BLaER1 treated with 17β-estradiol and CSF1 and Interleukin-3, amounts not matched to agents 10 nM and 100 nM (cell line): ENCODE results near the gene C5.
"Not testable (repeated sequence)": the region's sequence is repeated elsewhere in the genome, so short reads cannot be mapped to it uniquely, and the experiment has no call there.

Experiments
- H3K27ac ChIP-seq, 11 experiments: shearing (Covaris generic); formaldehyde crosslinking; 2 replicates each; pipeline ENCODE4 v1.8.1; 2022
- H3K27me3 ChIP-seq, 11 experiments: shearing (Covaris generic); formaldehyde crosslinking; 2 replicates each; pipeline ENCODE4 v1.8.1; 2022
- H3K36me3 ChIP-seq, 11 experiments: shearing (Covaris generic); formaldehyde crosslinking; 2 replicates each; pipeline ENCODE4 v1.8.1; 2022
- H3K4me1 ChIP-seq, 10 experiments: shearing (Covaris generic); formaldehyde crosslinking; 2 replicates each; pipeline ENCODE4 v1.8.1; 2022
- H3K4me2 ChIP-seq, 11 experiments: shearing (Covaris generic); formaldehyde crosslinking; 2 replicates each; pipeline ENCODE4 v1.8.1; 2022
- H3K4me3 ChIP-seq, 10 experiments: shearing (Covaris generic); formaldehyde crosslinking; 2 replicates each; pipeline ENCODE4 v1.8.1; 2022
- H3K9ac ChIP-seq, 11 experiments: shearing (Covaris generic); formaldehyde crosslinking; 2 replicates each; pipeline ENCODE4 v1.8.1; 2022
- H3K9me3 ChIP-seq, 11 experiments: shearing (Covaris generic); formaldehyde crosslinking; replicated peaks in 1 of 11; 2 replicates each; pipeline ENCODE4 v1.8.1; 2022
- H4K20me1 ChIP-seq, 11 experiments: shearing (Covaris generic); formaldehyde crosslinking; 2 replicates each; pipeline ENCODE4 v1.8.1; 2022
- Cebpa-rat ChIP-seq, 11 experiments: shearing (Covaris generic); IDR thresholded peaks; 2 replicates each; pipeline ENCODE4 v1.8.1; 2022

The C5 gene

GRCh38 chr9:121059513-121059912, 9.4 kb upstream of the C5 start:
- no peak overlapping the region for H3K4me3 ChIP-seq
- peaks cover 7 to 20% (median 17%) of the 10 kb centered on the region in 11 experiments; a peak in 18 of 22 replicates for H3K9me3 ChIP-seq
- no peaks in the 10 kb centered on the region for H4K20me1 ChIP-seq
- no peaks in the 10 kb centered on the region for H3K27me3 ChIP-seq
- no peak overlapping the region for H3K4me2 ChIP-seq
- no peak overlapping the region for H3K27ac ChIP-seq
- H3K4me1 ChIP-seq: no peaks in the 10 kb centered on the region; a peak in 1 of 20 replicates
- TF ChIP-seq Cebpa-rat (IDR thresholded peaks at IDR 0.05): no peak
- peaks cover 0 to 11% (median 7%) of the 10 kb centered on the region in 11 experiments; a peak in 9 of 22 replicates for H3K36me3 ChIP-seq
- H3K9ac ChIP-seq: no peak overlapping the region

DNA sequence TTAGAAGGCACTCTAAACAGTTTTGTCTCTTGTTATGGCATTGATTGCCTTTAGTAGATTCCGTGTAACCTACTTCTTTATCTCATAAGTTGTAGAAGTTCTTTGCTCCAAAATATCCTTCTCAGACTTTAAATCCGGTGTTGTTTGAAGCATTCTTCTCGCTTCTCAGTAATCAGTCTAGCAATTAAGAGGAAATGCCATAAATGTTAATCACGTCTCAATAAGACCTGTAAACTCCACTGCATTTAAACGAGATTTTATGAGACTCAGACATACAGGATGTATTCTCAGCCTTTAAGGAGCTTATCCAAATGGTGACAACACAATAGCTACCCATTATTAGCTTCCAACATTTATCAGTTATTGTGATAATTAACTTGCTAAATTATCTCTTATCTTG, 7.7 kb upstream of the C5 start:
- no peak overlapping the region for H3K27ac ChIP-seq
- H3K9me3 ChIP-seq: peaks cover 7 to 20% (median 17%) of the 10 kb centered on the region in 11 experiments; a peak in 18 of 22 replicates
- no peak overlapping the region for H3K4me3 ChIP-seq
- H3K4me1 ChIP-seq: no peaks in the 10 kb centered on the region; a peak in 1 of 20 replicates
- H3K27me3 ChIP-seq: no peaks in the 10 kb centered on the region
- no peaks in the 10 kb centered on the region for H4K20me1 ChIP-seq
- H3K36me3 ChIP-seq: peaks cover 0 to 11% (median 7%) of the 10 kb centered on the region in 11 experiments; a peak in 9 of 22 replicates
- H3K4me2 ChIP-seq: no peak overlapping the region
- H3K9ac ChIP-seq: no peak overlapping the region
- no peak for TF ChIP-seq Cebpa-rat (IDR thresholded peaks at IDR 0.05)

DNA sequence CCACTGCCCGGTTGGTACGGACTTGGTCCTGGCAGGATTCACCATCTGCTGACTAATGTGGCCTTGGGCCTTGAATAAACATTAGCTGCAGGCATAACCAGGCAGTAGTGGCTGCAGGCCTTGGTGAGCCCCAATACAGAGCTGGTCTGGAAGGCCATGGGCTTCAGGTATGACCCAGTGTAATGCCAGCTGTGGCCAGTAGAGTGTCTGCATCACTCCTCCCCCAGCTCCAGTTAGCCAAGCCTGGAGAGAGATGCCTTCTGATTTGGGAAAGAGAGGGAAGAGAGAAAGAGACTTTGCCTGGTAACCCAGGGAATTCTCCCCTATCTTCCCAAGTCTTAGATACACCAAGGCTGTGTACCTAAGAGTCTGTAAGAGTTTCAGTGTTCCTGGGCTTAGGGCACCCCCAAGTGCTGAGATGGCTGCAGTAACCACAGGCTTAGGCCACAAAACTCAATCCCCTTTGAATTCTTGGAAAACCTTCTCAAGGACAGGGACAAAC, 5.6 kb upstream of the C5 start:
- no peak overlapping the region for H3K4me3 ChIP-seq
- H3K36me3 ChIP-seq: peaks cover 0 to 11% (median 7%) of the 10 kb centered on the region in 11 experiments; a peak in 9 of 22 replicates
- H3K9ac ChIP-seq: no peak overlapping the region
- no peaks in the 10 kb centered on the region; a peak in 1 of 20 replicates for H3K4me1 ChIP-seq
- H3K9me3 ChIP-seq: peaks cover 7 to 20% (median 17%) of the 10 kb centered on the region in 11 experiments; a peak in 18 of 22 replicates
- no peak overlapping the region for H3K4me2 ChIP-seq
- no peak for TF ChIP-seq Cebpa-rat (IDR thresholded peaks at IDR 0.05)
- no peaks in the 10 kb centered on the region for H4K20me1 ChIP-seq
- H3K27ac ChIP-seq: no peak overlapping the region
- H3K27me3 ChIP-seq: no peaks in the 10 kb centered on the region

GRCh38 chr9:121053544-121053943, 3.5 kb upstream of the C5 start:
- no peak overlapping the region for H3K4me2 ChIP-seq
- no peak for TF ChIP-seq Cebpa-rat (IDR thresholded peaks at IDR 0.05)
- H3K27ac ChIP-seq: no peak overlapping the region
- H3K27me3 ChIP-seq: no peaks in the 10 kb centered on the region
- peaks cover 7 to 20% (median 17%) of the 10 kb centered on the region in 11 experiments; a peak in 18 of 22 replicates for H3K9me3 ChIP-seq
- no peak overlapping the region for H3K9ac ChIP-seq
- H3K36me3 ChIP-seq: peaks cover 0 to 11% (median 7%) of the 10 kb centered on the region in 11 experiments; a peak in 9 of 22 replicates
- no peaks in the 10 kb centered on the region for H4K20me1 ChIP-seq
- H3K4me1 ChIP-seq: peaks cover 0 to 7% (median 0%) of the 10 kb centered on the region in 10 experiments; a peak in 1 of 20 replicates
- H3K4me3 ChIP-seq: no peak overlapping the region

DNA sequence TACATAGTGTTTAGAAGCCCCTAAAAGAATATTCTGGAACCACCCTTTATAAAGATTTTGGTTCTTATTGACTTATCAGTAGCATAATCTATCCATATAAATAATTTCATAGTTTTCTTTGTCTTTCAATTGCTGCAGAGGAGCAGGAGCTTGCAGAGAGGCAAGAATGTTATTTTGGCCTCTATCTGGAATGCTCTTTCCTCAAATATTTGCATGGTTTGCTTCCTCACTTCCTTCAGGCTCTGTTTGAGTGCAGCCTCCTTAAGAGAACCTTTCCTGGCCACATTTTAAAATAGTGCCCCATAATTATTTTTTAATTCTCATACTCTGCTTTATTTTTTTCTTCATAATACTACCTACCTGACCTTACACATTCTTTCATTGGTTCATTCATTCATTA, 1.5 kb downstream of the C5 start:
- TF ChIP-seq Cebpa-rat (IDR thresholded peaks at IDR 0.05): no peak
- Histone ChIP-seq H3K4me1 (peaks cover 0 to 7% (median 0%) of the 10 kb centered on the region in 10 experiments; a peak in 1 of 20 replicates), H3K9me3 (no peaks in the 10 kb centered on the region), H3K27me3 (no peaks in the 10 kb centered on the region), H3K4me2 (no peak overlapping the region), H3K27ac (no peak overlapping the region), H3K4me3 (no peak overlapping the region), H4K20me1 (no peaks in the 10 kb centered on the region), H3K36me3 (no peaks in the 10 kb centered on the region), H3K9ac (no peak overlapping the region)

GRCh38 chr9:121048175-121048574, 1.9 kb downstream of the C5 start:
- peaks cover 0 to 7% (median 0%) of the 10 kb centered on the region in 10 experiments; a peak in 1 of 20 replicates for H3K4me1 ChIP-seq
- no peak overlapping the region for H3K4me2 ChIP-seq
- H4K20me1 ChIP-seq: no peaks in the 10 kb centered on the region
- no peak for TF ChIP-seq Cebpa-rat (IDR thresholded peaks at IDR 0.05)
- H3K36me3 ChIP-seq: no peaks in the 10 kb centered on the region
- no peaks in the 10 kb centered on the region for H3K27me3 ChIP-seq
- no peaks in the 10 kb centered on the region for H3K9me3 ChIP-seq
- no peak overlapping the region for H3K27ac ChIP-seq
- no peak overlapping the region for H3K9ac ChIP-seq
- no peak overlapping the region for H3K4me3 ChIP-seq

DNA sequence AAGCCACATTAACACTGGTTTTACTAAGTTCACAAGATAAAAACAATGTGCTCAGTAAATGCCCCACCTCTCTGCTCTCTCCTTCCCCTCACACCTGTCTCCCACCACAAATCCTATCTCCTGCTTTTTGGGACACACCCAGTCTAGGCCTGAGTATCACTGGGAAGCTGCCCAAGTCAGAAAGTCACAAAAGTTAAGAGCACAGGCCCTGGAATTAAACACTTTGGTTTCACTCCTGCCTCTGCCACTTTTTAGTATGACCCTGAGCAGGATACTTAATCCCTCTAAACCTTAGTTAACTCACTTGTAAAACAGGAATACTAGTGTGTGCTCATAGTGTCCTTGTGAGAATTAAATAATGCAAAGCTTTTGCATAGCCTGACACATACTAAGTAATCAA, 11.3 kb downstream of the C5 start:
- Histone ChIP-seq H4K20me1 (no peaks in the 10 kb centered on the region), H3K27ac (no peak overlapping the region), H3K4me3 (no peak overlapping the region), H3K9ac (no peak overlapping the region), H3K9me3 (0 out of 22 replicates have a peak, but pooled peaks cover 0 to 3% (median 0%) of the 10 kb centered on the region in 11 experiments), H3K4me2 (no peak overlapping the region), H3K36me3 (no peaks in the 10 kb centered on the region), H3K27me3 (no peaks in the 10 kb centered on the region), H3K4me1 (no peaks in the 10 kb centered on the region)
- TF ChIP-seq Cebpa-rat (IDR thresholded peaks at IDR 0.05): no peak

GRCh38 chr9:121038362-121038761, 11.7 kb downstream of the C5 start:
- no peak for TF ChIP-seq Cebpa-rat (IDR thresholded peaks at IDR 0.05)
- H3K4me2 ChIP-seq: no peak overlapping the region
- H3K4me1 ChIP-seq: no peaks in the 10 kb centered on the region
- H4K20me1 ChIP-seq: no peaks in the 10 kb centered on the region
- no peak overlapping the region for H3K4me3 ChIP-seq
- no peaks in the 10 kb centered on the region for H3K27me3 ChIP-seq
- no peak overlapping the region for H3K27ac ChIP-seq
- 0 out of 22 replicates have a peak, but pooled peaks cover 0 to 3% (median 0%) of the 10 kb centered on the region in 11 experiments for H3K9me3 ChIP-seq
- H3K36me3 ChIP-seq: no peaks in the 10 kb centered on the region
- H3K9ac ChIP-seq: no peak overlapping the region

GRCh38 chr9:121035717-121036116, 14.4 kb downstream of the C5 start:
- not testable (repeated sequence) for H4K20me1 ChIP-seq, H3K4me2 ChIP-seq, H3K4me3 ChIP-seq, H3K9me3 ChIP-seq, H3K27ac ChIP-seq, H3K4me1 ChIP-seq, H3K27me3 ChIP-seq, H3K36me3 ChIP-seq, H3K9ac ChIP-seq

GRCh38 chr9:121034529-121034928, 15.5 kb downstream of the C5 start:
- no peak overlapping the region for H3K27ac ChIP-seq
- H3K27me3 ChIP-seq: no peaks in the 10 kb centered on the region
- H3K4me1 ChIP-seq: no peaks in the 10 kb centered on the region
- H3K9ac ChIP-seq: no peak overlapping the region
- no peak overlapping the region for H3K4me2 ChIP-seq
- no peaks in the 10 kb centered on the region for H4K20me1 ChIP-seq
- H3K9me3 ChIP-seq: 0 out of 22 replicates have a peak, but pooled peaks cover 0 to 3% (median 0%) of the 10 kb centered on the region in 11 experiments
- peaks cover 0 to 3% (median 0%) of the 10 kb centered on the region in 11 experiments; a peak in 1 of 22 replicates for H3K36me3 ChIP-seq
- no peak overlapping the region for H3K4me3 ChIP-seq
- no peak for TF ChIP-seq Cebpa-rat (IDR thresholded peaks at IDR 0.05)
